ENCODE measurements around the gene MCUB.

The MCUB gene

DNA sequence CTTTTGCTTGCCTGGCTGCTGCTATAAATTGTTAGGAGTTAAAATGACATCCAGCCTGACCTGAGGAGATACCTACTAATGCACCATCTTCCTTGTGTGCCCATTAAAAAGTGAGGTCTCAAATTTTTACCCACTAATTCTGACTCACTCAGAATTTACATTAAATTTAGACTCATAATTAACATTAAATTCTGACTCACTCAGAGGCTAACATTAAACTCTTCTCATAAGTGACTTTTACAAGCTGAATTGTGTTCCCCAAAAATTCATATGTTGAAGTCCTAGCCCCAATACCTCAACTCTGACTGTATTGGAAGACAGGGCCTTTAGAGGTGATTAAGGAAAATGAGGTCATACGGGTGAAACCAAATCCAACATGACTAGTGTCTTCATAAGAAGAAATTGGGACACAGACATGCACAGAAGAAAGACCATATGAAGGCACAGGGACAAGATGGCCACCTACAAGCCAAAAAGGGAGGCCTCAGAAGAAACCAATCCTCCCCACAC, 131.4 kb downstream of the MCUB start:
- TF ChIP-seq SETDB1 (IDR thresholded peaks at IDR 0.05; ENCODE audit: insufficient read length, low read length) (no peak), ZNF449 (tag by site-specific recombination; IDR thresholded peaks at IDR 0.05) (no peak)
- TF ChIP-seq, protein P1, sequence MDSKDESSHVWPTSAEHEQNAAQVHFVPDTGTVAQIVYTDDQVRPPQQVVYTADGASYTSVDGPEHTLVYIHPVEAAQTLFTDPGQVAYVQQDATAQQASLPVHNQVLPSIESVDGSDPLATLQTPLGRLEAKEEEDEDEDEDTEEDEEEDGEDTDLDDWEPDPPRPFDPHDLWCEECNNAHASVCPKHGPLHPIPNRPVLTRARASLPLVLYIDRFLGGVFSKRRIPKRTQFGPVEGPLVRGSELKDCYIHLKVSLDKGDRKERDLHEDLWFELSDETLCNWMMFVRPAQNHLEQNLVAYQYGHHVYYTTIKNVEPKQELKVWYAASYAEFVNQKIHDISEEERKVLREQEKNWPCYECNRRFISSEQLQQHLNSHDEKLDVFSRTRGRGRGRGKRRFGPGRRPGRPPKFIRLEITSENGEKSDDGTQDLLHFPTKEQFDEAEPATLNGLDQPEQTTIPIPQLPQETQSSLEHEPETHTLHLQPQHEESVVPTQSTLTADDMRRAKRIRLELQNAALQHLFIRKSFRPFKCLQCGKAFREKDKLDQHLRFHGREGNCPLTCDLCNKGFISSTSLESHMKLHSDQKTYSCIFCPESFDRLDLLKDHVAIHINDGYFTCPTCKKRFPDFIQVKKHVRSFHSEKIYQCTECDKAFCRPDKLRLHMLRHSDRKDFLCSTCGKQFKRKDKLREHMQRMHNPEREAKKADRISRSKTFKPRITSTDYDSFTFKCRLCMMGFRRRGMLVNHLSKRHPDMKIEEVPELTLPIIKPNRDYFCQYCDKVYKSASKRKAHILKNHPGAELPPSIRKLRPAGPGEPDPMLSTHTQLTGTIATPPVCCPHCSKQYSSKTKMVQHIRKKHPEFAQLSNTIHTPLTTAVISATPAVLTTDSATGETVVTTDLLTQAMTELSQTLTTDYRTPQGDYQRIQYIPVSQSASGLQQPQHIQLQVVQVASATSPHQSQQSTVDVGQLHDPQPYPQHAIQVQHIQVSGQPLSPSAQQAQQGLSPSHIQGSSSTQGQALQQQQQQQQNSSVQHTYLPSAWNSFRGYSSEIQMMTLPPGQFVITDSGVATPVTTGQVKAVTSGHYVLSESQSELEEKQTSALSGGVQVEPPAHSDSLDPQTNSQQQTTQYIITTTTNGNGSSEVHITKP (tag by site-specific recombination; IDR thresholded peaks at IDR 0.05), result peak; percentile 42; the same call in 1 of the 2 replicates
- Histone ChIP-seq H3K9me3 (ENCODE audit: control insufficient read depth, insufficient read depth, low read depth, low read length) (no peaks in the 10 kb centered on the region), H3K36me3 (ENCODE audit: control insufficient read depth in 2 of 2, insufficient read depth in 1 of 2, low read length in 2 of 2) (peaks cover 3 to 84% of the 10 kb centered on the region in 2 experiments; a peak in 2 of 3 replicates), H3K4me3 (ENCODE audit: low read depth, low read length) (no peak overlapping the region), H3K27ac (ENCODE audit: extremely low read depth, low read depth, low read length) (no peak overlapping the region), H3K4me1 (ENCODE audit: control insufficient read depth, insufficient read depth, low read length) (no peaks in the 10 kb centered on the region)
- CTCF ChIA-PET, result no interaction called here
- POLR2A ChIA-PET, result no interaction called here

DNA sequence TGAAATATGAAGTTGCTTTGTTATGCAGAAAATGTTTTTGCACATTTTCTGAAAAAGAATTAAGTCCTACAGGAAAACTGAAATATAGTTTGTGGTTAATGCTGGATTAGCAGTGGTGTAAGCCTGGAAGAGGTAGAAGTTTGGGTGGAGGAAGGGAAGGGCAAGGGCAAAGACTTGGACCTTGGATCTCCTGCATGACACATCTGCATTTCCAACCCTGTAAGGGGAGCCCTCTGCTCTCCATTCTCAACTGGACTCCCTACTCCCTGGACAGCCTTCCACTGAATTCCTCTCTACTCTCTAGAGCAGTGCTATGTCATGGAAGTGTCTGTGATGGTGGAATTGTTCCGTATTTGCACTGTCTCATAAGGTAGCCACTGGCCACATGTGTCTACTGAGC, 138.6 kb downstream of the MCUB start:
- Histone ChIP-seq H3K4me1 (ENCODE audit: control insufficient read depth, insufficient read depth, low read length) (no peaks in the 10 kb centered on the region), H3K27ac (ENCODE audit: extremely low read depth, low read depth, low read length) (no peak overlapping the region), H3K9me3 (ENCODE audit: control insufficient read depth, insufficient read depth, low read depth, low read length) (no peaks in the 10 kb centered on the region), H3K36me3 (ENCODE audit: control insufficient read depth in 2 of 2, insufficient read depth in 1 of 2, low read length in 2 of 2) (peaks cover 0 to 54% of the 10 kb centered on the region in 2 experiments; a peak in 1 of 3 replicates), H3K4me3 (ENCODE audit: low read depth, low read length) (no peak overlapping the region)
- ChIA-PET CTCF (no interaction called here), POLR2A (no interaction called here)
- TF ChIP-seq GLIS1 (tag by site-specific recombination; IDR thresholded peaks at IDR 0.05) (no peak), ZNF747 (tag by site-specific recombination; IDR thresholded peaks at IDR 0.05) (no peak), ZEB2 (tag by site-specific recombination; IDR thresholded peaks at IDR 0.05) (no peak), ZNF335 (tag by site-specific recombination; conservative IDR thresholded peaks at IDR 0.05) (no peak), ZNF707 (tag by site-specific recombination; IDR thresholded peaks at IDR 0.05) (no peak), ZNF658 (tag by site-specific recombination; IDR thresholded peaks at IDR 0.05) (no peak), IKZF3 (tag by site-specific recombination; IDR thresholded peaks at IDR 0.05) (no peak), REPIN1 (tag by site-specific recombination; IDR thresholded peaks at IDR 0.05; ENCODE audit: low read depth) (no peak), ZNF175 (tag by site-specific recombination; IDR thresholded peaks at IDR 0.05) (no peak), ZNF501 (tag by site-specific recombination; IDR thresholded peaks at IDR 0.05) (no peak), ZNF514 (tag by site-specific recombination; IDR thresholded peaks at IDR 0.05) (no peak), ZNF621 (tag by site-specific recombination; IDR thresholded peaks at IDR 0.05) (no peak), ZXDB (tag by site-specific recombination; IDR thresholded peaks at IDR 0.05) (no peak), ZNF596 (tag by site-specific recombination; IDR thresholded peaks at IDR 0.05) (no peak), ZNF140 (tag by site-specific recombination; IDR thresholded peaks at IDR 0.05) (no peak)
